HFF-Myc (cell line): ENCODE measurements around the gene RHBDF1.
A peak's percentile ranks its signal among the peaks of the same experiment; 100 is the strongest.

Source experiments
- DNase-seq: peaks from one replicate; pipeline ENCODE4 v3.0.0-alpha.2; 2011; ENCODE audit warnings: low read depth; ENCODE audit errors: extremely low read depth
- H3K4me3 ChIP-seq: replicated peaks from 2 replicates; pipeline ENCODE4 v1.5.1; 2011; ENCODE audit warnings: low read depth, mild to moderate bottlenecking, control low read depth, low read length
- TF ChIP-seq, protein P1 (sequence below): IDR thresholded peaks from 2 replicates; pipeline ENCODE4 v1.5.1; 2012; ENCODE audit warnings: mild to moderate bottlenecking, low read depth, low read length, control low read depth; ENCODE audit errors: missing control alignments

The RHBDF1 gene, protein sequence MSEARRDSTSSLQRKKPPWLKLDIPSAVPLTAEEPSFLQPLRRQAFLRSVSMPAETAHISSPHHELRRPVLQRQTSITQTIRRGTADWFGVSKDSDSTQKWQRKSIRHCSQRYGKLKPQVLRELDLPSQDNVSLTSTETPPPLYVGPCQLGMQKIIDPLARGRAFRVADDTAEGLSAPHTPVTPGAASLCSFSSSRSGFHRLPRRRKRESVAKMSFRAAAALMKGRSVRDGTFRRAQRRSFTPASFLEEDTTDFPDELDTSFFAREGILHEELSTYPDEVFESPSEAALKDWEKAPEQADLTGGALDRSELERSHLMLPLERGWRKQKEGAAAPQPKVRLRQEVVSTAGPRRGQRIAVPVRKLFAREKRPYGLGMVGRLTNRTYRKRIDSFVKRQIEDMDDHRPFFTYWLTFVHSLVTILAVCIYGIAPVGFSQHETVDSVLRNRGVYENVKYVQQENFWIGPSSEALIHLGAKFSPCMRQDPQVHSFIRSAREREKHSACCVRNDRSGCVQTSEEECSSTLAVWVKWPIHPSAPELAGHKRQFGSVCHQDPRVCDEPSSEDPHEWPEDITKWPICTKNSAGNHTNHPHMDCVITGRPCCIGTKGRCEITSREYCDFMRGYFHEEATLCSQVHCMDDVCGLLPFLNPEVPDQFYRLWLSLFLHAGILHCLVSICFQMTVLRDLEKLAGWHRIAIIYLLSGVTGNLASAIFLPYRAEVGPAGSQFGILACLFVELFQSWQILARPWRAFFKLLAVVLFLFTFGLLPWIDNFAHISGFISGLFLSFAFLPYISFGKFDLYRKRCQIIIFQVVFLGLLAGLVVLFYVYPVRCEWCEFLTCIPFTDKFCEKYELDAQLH

DNA sequence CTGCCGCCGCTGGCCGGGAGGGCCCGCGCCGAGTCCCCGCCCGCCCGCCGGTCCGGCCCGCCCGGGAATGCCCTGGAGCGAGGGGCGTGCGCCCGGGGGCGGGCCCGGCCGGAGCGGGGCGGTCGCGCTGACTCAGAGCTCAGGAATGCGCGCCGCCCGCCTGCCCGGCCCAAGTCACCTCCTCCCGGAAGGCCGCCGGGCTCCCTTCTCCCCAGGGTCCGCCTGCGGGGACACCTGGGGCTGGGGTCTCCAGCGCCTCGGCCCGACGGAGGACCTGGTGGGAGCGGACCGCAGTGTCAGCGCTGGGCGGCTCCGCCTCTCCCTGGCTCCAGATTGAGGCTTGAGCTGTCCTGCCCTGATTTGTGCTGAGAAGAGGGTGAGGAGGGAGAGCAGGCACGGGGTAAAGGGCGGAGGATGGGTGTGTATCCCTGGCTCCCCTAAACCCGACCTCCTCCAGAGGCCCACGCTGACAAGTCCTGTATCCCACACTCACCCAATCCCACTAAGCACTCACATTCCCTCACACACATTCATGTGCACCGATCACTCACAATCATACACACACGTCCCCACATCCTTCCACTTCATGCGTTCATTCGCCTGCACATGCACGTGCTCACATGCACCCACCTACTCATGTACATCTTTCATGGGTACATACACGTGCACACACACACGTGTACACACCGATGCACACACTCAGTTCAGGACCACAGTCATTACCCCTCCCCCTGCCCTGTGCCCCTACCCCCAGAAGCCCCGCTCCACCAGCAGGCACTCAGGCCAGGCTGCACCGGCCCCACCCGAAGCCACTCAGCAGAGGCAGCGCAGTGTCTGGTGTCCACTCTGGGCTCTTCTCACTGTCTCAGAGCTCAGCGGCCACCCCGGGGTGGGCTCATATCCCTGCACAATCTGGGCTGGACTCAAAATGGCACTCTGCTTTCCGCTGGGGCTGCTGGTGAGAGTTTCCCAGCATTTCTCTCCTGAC lies at the start of gene RHBDF1:
TSS of gene RHBDF1 (minus strand) at position 71 of the 988 bp plus-strand sequence. CDS start 7,616 bp downstream, outside the sequence.
- H3K4me3 ChIP-seq: peak within 1 kb of the TSS; percentile 63
- TF ChIP-seq, protein P1, sequence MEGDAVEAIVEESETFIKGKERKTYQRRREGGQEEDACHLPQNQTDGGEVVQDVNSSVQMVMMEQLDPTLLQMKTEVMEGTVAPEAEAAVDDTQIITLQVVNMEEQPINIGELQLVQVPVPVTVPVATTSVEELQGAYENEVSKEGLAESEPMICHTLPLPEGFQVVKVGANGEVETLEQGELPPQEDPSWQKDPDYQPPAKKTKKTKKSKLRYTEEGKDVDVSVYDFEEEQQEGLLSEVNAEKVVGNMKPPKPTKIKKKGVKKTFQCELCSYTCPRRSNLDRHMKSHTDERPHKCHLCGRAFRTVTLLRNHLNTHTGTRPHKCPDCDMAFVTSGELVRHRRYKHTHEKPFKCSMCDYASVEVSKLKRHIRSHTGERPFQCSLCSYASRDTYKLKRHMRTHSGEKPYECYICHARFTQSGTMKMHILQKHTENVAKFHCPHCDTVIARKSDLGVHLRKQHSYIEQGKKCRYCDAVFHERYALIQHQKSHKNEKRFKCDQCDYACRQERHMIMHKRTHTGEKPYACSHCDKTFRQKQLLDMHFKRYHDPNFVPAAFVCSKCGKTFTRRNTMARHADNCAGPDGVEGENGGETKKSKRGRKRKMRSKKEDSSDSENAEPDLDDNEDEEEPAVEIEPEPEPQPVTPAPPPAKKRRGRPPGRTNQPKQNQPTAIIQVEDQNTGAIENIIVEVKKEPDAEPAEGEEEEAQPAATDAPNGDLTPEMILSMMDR: no peak
- no peak for DNase-seq

DNA sequence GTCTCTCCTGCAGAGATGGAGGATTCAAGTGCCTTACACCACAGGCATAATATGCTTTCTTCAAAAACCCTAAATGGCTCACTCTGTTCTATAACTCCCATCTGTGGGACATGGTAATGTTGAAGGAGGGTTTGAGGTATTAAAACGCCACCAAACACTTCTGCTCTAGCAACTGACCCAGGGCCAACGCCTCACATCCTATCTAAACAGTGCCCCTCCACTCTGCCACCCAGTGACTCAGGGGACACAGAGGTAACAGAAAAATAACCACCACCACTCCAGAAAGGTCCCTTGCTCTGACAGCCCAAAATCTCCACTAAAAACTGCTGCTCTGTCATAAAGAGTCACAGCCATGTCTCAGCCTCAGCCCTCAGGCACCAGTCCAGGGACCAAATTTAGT lies 48.3 kb upstream of the RHBDF1 start:
- no peak for DNase-seq
- H3K4me3 ChIP-seq: no peak overlapping the region
- TF ChIP-seq, protein P1: no peak

DNA sequence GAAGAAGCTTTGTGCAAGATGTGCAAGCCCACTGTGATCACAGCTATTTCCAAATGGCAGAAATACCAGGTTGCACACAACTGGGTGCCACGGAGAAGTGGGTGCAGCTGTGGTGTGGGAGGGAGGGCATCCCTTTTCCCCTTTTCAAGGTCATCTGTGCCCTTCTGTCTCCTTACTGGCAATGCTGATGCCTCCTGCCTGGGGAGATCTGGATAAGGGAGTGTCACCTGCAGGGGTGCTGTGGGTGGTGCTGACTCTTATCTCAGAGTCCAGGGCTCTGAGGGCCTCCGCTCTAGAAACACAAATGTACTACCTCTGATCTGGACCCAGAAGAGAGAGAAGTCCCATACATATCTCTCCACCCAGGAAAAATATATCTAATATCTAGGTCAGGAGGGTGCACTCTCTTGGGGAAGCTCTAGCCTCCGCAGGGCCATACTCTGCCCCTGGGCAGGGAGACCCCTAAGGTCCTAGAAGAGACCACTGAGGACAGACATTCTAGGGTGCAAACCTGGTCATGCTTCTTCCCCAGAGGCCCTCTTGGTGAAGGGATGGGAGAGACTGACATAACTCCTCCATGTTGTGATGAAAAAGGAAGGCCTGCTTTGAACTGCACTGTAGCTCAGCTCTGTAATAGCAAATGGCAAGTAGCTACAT lies 47.5 kb upstream of the RHBDF1 start:
- TF ChIP-seq, protein P1: no peak

DNA sequence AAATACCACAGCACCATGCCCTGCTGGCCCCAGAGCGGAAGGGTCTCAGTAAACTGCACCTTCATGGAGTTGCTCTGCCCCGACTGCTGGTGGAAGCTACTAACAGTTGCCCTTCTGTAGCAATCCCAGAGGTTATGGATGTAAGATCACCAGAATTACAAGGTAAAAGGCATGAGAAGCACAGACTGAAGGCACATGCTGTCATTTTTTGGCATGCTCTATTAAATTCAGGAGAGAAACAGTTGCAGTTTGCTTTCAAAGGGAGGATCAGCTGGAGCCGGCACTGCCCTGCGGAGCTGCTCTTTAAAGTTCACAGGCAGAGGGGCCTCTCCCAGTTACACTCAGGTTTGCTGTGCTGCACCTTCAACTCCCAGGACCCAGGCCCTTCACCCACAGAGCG lies 46.9 kb upstream of the RHBDF1 start:
- no peak for DNase-seq
- TF ChIP-seq, protein P1: no peak
- H3K4me3 ChIP-seq: no peak overlapping the region

More for the DNA sequence above, 47.5 kb upstream of the RHBDF1 start:
- DNase-seq: no peak
- H3K4me3 ChIP-seq: no peak overlapping the region

DNA sequence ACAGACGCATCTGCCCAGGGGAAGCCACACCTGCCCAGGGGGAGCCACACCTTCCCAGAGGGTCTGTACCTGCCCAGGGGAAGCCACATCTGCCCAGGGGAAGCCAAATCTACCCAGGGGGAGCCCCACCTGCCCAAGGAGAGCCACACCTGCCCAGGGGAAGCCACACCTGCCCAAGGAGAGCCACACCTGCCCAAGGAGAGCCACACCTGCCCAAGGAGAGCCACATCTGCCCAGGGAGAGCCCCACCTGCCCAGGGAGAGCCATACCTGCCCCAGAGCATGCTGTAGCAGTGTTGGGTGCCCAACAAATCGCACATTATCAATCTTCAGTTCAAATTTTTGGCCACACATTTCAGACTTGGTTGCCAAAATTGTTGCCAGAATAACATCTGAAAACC lies 46.4 kb upstream of the RHBDF1 start:
- DNase-seq: no peak
- no peak overlapping the region for H3K4me3 ChIP-seq
- TF ChIP-seq, protein P1: no peak
